GF-D8 (cell line): Measurements from ENCODE around the gene OR4L1.
A peak's percentile ranks its signal among the peaks of the same experiment; 100 is the strongest.
"Not testable (repeated sequence)": the region's sequence is repeated elsewhere in the genome, so short reads cannot be mapped to it uniquely, and the experiment has no call there.

Source experiments
- DNase-seq: peaks from one replicate; lab custom pipeline; 2025; lab: John Stamatoyannopoulos, UW

OR4L1 gene, protein sequence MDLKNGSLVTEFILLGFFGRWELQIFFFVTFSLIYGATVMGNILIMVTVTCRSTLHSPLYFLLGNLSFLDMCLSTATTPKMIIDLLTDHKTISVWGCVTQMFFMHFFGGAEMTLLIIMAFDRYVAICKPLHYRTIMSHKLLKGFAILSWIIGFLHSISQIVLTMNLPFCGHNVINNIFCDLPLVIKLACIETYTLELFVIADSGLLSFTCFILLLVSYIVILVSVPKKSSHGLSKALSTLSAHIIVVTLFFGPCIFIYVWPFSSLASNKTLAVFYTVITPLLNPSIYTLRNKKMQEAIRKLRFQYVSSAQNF

DNA sequence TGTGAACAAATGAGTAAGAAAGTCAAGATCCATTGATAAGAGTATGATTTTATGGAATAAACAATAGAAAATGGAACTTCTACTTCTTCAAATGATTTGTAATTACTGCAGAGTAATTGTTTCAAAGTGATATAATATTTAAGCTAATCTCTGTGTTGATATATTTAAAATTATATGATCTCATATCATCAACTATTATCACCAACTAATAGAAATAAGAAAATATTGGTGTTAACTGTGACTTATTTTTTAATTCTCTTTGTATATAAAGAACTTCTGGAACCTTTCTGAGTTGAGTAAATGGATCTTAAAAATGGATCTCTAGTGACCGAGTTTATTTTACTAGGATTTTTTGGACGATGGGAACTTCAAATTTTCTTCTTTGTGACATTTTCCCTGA lies at the start of gene OR4L1:
TSS of gene OR4L1 (plus strand) at position 301 of the 400 bp plus-strand sequence. CDS start at position 301, 0 bp downstream.
- DNase-seq: no peak

DNA sequence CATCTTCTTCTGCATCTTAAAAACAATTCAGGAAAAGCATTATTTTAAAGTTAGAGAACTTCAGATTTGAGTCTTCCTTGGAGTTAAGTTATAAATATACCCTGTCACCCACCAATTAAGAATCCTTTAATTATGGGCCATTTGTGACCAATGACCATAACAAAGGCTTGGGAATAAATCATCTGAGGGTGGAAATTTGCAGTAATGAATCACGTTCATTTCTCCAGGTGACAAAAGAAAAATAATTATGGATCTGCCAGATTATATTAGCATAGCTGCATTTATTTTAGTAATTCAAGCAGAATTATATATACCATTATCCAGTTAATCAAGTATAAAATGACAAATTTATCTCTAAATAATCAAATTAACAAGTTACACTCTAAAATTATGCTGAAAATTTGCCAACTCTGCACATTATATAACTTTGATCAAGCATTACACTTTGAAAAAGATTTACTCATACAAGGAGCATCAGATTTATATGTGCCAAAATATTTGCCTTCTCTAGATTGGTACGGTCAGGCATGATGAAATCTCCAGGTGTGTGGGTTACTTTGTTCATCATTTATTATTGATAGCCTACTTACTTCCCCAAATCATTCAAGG lies 40.5 kb upstream of the OR4L1 start, which contains the start of gene OR4K14:
TSS of gene OR4K14 (minus strand) at position 51 of the 609 bp plus-strand sequence. CDS start 4,114 bp downstream, outside the sequence.
- DNase-seq: no peak

DNA sequence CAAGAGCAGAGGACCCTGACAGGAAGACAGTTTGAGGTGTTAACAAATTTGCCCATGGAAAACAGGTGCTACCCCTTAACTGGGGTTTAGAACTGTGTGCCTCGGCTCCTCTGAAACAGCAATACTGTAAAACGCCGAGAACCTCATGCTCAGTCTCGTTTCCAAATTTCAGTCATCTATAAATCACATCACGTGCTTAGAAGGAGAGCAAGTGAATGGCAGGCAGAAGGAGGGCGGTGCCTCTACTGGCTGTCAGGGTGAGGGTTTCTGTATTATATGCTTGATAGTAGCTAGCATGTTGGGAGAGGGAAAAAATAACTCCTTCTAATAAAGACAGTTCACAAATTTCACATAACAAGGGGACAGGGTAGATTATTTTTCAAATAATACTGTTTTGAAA lies 28.8 kb upstream of the OR4L1 start:
- no peak for DNase-seq

DNA sequence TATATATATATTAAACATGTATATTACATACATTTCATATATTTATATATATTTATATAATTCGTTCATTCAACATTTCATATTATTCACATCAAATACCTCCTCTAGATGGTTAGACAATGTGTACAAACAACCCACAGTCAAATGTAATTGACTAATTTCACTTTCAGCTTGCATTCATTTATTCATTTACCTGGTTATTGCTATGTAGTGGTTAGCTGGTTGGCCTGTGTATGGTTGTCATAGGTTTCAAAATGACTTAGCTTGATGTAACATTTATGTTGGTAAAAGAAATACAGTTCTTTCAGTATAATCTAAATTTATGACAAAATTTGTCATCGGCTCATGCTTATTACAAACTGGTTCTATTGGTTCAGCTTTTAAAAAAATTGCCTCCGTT lies 24.4 kb upstream of the OR4L1 start:
- DNase-seq: no peak

DNA sequence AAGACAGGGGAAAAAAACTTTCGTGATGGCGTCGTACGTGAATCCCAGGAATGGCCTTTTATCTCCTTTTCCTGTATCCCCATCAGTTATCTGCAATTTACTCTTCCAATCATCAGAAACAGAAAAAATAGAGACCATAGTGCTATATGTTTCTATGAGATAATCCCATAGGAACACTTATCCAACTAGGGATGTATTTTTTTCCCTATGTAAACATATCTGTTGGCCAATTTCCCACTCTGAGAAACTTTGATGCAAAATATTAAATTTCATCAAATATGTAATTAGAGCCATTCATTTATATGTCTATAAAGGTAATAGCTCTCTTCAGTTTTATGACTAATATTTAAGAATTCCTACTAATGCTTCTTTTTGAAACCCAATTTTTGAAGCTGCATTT lies 23.9 kb upstream of the OR4L1 start, which contains the start of gene OR4K13:
TSS of gene OR4K13 (minus strand) at position 101 of the 400 bp plus-strand sequence. CDS start 1,280 bp downstream, outside the sequence.
- no peak for DNase-seq

GRCh38 chr14:20044243-20044642 lies 15.6 kb upstream of the OR4L1 start:
- DNase-seq: no peak

DNA sequence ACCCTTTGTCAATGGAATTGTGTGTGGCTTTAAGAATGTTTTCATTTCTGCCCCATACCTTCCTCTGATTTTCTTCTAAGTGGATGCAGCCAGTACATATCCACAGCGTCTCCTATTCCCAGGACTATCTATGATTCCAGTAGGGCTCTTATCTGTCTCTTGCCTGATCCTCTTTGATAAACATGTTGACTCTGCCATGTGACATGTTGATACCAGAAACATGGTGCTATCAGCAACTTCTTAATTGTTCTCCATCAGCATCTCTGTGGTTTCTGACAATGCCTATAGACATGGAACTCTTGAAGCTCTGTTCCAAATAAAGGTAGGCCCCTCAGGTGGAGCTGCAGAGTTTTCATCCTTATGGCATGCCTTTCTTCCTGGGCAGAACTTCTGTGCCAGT lies 11.6 kb upstream of the OR4L1 start:
- DNase-seq: no peak

- no peak for DNase-seq
Observed at GRCh38 chr14:20092050-20092449, 32.2 kb downstream of the OR4L1 start.

- DNase-seq: peak; percentile 66
Observed at GRCh38 chr14:20093442-20093841, 33.6 kb downstream of the OR4L1 start.

- DNase-seq: not testable (repeated sequence)
Observed at GRCh38 chr14:20098926-20099770, 39.3 kb downstream of the OR4L1 start.

DNA sequence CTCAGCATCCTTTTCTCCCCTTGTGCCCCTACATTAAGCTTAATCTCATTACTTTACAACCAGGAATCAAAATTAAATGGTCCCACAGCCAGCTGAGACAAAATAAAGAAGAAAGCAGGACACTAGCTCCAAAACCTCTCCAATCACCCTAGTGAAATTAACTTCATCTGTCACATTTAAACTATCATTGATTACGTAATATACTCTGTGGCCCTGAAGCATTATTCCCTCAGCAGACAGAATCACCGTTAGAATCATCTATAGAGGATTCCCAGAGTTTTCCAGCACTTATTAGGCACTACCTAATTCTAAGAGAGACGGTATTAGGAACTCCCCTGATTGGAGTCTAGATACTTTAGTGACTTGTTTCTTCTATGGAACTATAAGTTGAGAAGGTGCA lies 50.6 kb downstream of the OR4L1 start, which contains the start of gene OR4K17:
TSS of gene OR4K17 (plus strand) at position 302 of the 400 bp plus-strand sequence. CDS start 6,761 bp downstream, outside the sequence.
- no peak for DNase-seq
